Aorta (tissue), 5 donors: ENCODE data around the gene NLGN4X. TPM values are rescaled to one million over a fixed set of nuclear protein-coding genes. Genes with fewer than 3 reads are reported as not detected.

Experiments
- ATAC-seq: fragments of 200-7000 bp; cut with Tn5 transposase; one replicate; pipeline ENCODE4 v1.9.1; 2022; ENCODE audit warnings: moderate library complexity; ENCODE audit not compliant: low FRiP score
- DNase-seq, 2 donors: peaks; one replicate each; pipeline ENCODE4 v3.0.0-alpha.2; 2020
- H3K27ac ChIP-seq, 2 donors: one replicate each; pipeline ENCODE4 v1.5.1; 2013; ENCODE audit warnings: low read length in 2 of 2, mild to moderate bottlenecking in 2 of 2, moderate library complexity in 2 of 2, control low read depth in 1 of 2, inconsistent platforms in 1 of 2, low read depth in 1 of 2
- H3K27me3 ChIP-seq, 2 donors: one replicate each; pipeline ENCODE4 v1.6.1; 2013; ENCODE audit warnings: control low read depth in 1 of 2, low read length in 1 of 2, mild to moderate bottlenecking in 1 of 2, moderate library complexity in 1 of 2; ENCODE audit not compliant: insufficient read depth in 2 of 2, control insufficient read depth in 1 of 2
- H3K36me3 ChIP-seq, 2 donors: one replicate each; pipeline ENCODE4 v1.6.1; 2013; ENCODE audit warnings: control low read depth in 1 of 2, low read length in 1 of 2, mild to moderate bottlenecking in 1 of 2; ENCODE audit not compliant: insufficient read depth in 2 of 2, control insufficient read depth in 1 of 2
- H3K4me1 ChIP-seq, 2 donors: one replicate each; pipeline ENCODE4 v1.6.1; 2013; ENCODE audit warnings: low read length in 2 of 2, control low read depth in 1 of 2, mild to moderate bottlenecking in 1 of 2, moderate library complexity in 1 of 2; ENCODE audit not compliant: insufficient read depth in 2 of 2, control insufficient read depth in 1 of 2
- H3K4me3 ChIP-seq, 2 donors: one replicate each; pipeline ENCODE4 v1.5.1; 2013; ENCODE audit warnings: low read length in 2 of 2, control low read depth in 1 of 2, mild to moderate bottlenecking in 1 of 2
- H3K9me3 ChIP-seq: one replicate; pipeline ENCODE4 v1.6.1; 2013; ENCODE audit warnings: mild to moderate bottlenecking, low read length; ENCODE audit not compliant: control insufficient read depth
- WGBS, 2 donors: extraction: QIAGEN DNeasy Blood & Tissue Kit; methylation state at CpG; one replicate each; pipeline ENCODE4 v1.1.7; 2013; 5-methylcytosine and 5-hydroxymethylcytosine counted together
- intact Hi-C, 2 donors: fragments of 100-400 bp; cut with DNase I; formaldehyde crosslinking; loops; one replicate each; pipeline versions ENCODE4 v1.14.2 to v1.15.0; 2022
- polyA plus RNA-seq, 2 donors: library from polyadenylated mRNA; stranded (reverse); fragments of 200-250 nt; gene quantifications; one replicate each; pipeline ENCODE4 v1.2.3, GENCODE V29; 2013
- total RNA-seq, 2 donors: library from RNA; stranded (reverse); fragmentation: NEBNext Ultra II Directional; extraction: Animal tissue kit (Norgen Biotek cat#: 25700); gene quantifications; one replicate each; pipeline ENCODE4 v1.2.1, GENCODE V29; 2021
- donor health status: healthy with polysubstance abuse.
- donor health status: Bipolar disorder and iron deficiency.
- donor health status: DM: no; HTN: no; CAD: no.
- donor health status: DM: no; HTN: no; CAD: no.
- donor health status: DM: yes; HTN: yes; CAD: no.

NLGN4X gene
- total and polyA plus RNA-seq, 4 donors = 0.13 to 2.1 (median 0.93) TPM

DNA sequence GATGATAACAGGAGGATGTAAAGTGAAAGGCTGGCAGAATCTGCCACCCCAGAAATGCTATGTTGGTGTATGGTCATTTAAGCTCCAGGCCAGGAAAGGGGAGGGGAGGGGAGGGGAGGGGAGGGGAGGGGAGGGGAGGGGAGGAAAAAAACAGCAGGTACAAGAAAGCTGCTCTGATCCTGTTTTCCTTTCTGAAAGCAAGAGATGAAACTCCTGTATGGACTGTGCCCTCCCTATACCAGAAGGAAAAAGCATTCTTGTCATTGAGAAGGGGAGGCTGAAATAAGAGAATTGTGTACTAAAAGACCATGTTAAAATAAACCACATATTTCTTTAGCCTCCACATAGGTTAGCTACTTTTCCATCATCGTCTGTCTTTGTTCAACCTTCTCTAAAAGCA, 179.5 kb downstream of the NLGN4X start:
- Histone ChIP-seq H3K27ac (no peak overlapping the region), H3K4me1 (no peaks in the 10 kb centered on the region), H3K4me3 (no peak overlapping the region), H3K36me3 (no peaks in the 10 kb centered on the region), H3K27me3 (no peaks in the 10 kb centered on the region), H3K9me3 (no peaks in the 10 kb centered on the region)
- intact Hi-C loops = no loop called here
- WGBS, 2 donors = 53 to 70% methylated on average over 1 of the region's 1 CpG
- DNase-seq (no peak), ATAC-seq (no peak)

GRCh38 chrX:6041630-6042029, 187.0 kb downstream of the NLGN4X start:
- Histone ChIP-seq H3K9me3 (peaks cover 2% of the 10 kb centered on the region), H3K36me3 (no peaks in the 10 kb centered on the region), H3K4me1 (no peaks in the 10 kb centered on the region), H3K27ac (no peak overlapping the region), H3K27me3 (no peaks in the 10 kb centered on the region), H3K4me3 (no peak overlapping the region)
- no peak for DNase-seq
- intact Hi-C loops = no loop called here
- ATAC-seq = no peak
- WGBS, 2 donors = 20 to 31% methylated on average over 2 of the region's 2 CpGs

DNA sequence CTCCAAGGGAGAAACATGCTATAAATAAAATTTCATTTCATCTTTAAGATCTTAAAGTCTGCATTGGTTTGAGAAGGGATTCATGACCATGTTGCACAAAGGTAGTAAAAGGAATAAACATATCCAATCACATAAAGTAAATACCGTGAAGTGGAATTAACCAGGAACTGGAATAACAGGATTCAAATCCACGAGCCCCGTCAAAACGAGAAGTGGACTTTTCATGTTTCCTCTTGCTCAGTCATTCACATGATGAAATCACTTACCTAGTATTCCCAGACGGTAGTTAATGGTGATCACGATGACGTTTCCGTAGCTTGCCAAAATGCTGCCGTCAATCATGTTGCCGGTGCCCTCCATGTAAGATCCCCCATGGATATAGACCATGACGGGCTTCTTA, 199.7 kb downstream of the NLGN4X start:
- WGBS, 2 donors = 89% methylated on average over 11 of the region's 11 CpGs

GRCh38 chrX:6026980-6027379, 201.7 kb downstream of the NLGN4X start:
- no peak overlapping the region for H3K4me3 ChIP-seq
- 26 to 58% methylated on average over 6 of the region's 6 CpGs for WGBS, 2 donors
- no peaks in the 10 kb centered on the region for H3K4me1 ChIP-seq
- intact Hi-C loops = no loop called here
- DNase-seq (no peak), ATAC-seq (no peak)
- H3K9me3 ChIP-seq = no peaks in the 10 kb centered on the region
- no peaks in the 10 kb centered on the region for H3K27me3 ChIP-seq
- H3K36me3 ChIP-seq = no peaks in the 10 kb centered on the region
- H3K27ac ChIP-seq = no peak overlapping the region

More for the DNA sequence above, 199.7 kb downstream of the NLGN4X start:
- Histone ChIP-seq H3K4me3 (no peak overlapping the region), H3K4me1 (no peaks in the 10 kb centered on the region), H3K27me3 (no peaks in the 10 kb centered on the region), H3K27ac (no peak overlapping the region), H3K36me3 (no peaks in the 10 kb centered on the region), H3K9me3 (no peaks in the 10 kb centered on the region)
- ATAC-seq = no peak
- intact Hi-C loops = no loop called here
- no peak for DNase-seq

- no peak for DNase-seq
- Histone ChIP-seq H3K27ac (no peak overlapping the region), H3K9me3 (no peaks in the 10 kb centered on the region), H3K36me3 (no peaks in the 10 kb centered on the region), H3K4me1 (no peaks in the 10 kb centered on the region), H3K27me3 (no peaks in the 10 kb centered on the region), H3K4me3 (no peak overlapping the region)
- WGBS, 2 donors = 14 to 32% methylated on average over 7 of the region's 7 CpGs
- intact Hi-C loops = no loop called here
- no peak for ATAC-seq
These were observed 202.2 kb downstream of the NLGN4X start for GRCh38 chrX:6026429-6026828.

DNA sequence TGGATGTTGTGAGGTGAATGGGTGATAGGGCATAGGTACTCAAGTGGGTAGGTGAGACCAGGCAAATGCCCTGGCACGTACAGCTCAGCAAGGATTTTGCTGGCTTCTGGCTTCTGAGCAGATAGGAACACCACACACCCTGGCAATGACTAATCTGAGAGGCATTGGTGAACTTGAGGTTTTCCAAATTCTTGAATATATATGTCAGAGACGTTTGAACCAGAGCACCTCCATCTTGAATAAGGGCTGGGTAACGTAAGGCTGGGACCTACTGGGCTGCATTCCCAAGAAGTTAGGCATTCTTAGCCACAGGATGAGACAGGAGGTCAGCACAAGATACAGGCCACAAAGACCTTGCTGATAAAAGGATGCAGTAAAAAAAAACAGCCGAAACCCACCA, 204.5 kb downstream of the NLGN4X start:
- Histone ChIP-seq H3K4me3 (no peak overlapping the region), H3K36me3 (no peaks in the 10 kb centered on the region), H3K27ac (no peak overlapping the region), H3K4me1 (no peaks in the 10 kb centered on the region), H3K27me3 (no peaks in the 10 kb centered on the region), H3K9me3 (no peaks in the 10 kb centered on the region)
- intact Hi-C loops = no loop called here
- ATAC-seq (no peak), DNase-seq (no peak)
- WGBS, 2 donors = 76 to 77% methylated on average over 4 of the region's 4 CpGs

- Histone ChIP-seq H3K27me3 (no peaks in the 10 kb centered on the region), H3K27ac (no peak overlapping the region), H3K36me3 (no peaks in the 10 kb centered on the region), H3K4me3 (no peak overlapping the region), H3K4me1 (no peaks in the 10 kb centered on the region), H3K9me3 (no peaks in the 10 kb centered on the region)
- intact Hi-C loops = no loop called here
- no peak for DNase-seq
- WGBS, 2 donors = 6 to 9% methylated on average over 4 of the region's 4 CpGs
- ATAC-seq = no peak
These were observed 207.2 kb downstream of the NLGN4X start for GRCh38 chrX:6021316-6022091.

GRCh38 chrX:6019076-6019475, 209.6 kb downstream of the NLGN4X start:
- 76 to 81% methylated on average over 4 of the region's 4 CpGs for WGBS, 2 donors
- no peak for ATAC-seq
- H3K27ac ChIP-seq = no peak overlapping the region

DNA sequence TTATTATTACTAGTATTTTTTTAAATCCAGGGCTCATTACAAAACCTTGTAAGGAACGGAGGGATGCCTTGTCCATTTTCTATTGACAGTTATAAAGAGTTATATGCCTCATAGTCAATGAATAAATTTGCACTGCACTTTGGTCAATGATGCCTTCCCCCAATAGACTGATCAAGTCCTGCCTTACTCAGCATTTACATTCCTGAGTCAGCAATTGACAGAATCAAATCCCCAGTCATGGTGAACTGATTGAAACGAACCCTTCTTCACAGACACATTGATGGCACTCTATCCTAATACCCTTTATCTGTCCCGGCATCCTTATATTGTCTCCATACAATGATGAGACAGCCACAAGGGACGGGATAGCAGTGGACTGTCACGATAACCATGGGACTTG, 213.2 kb downstream of the NLGN4X start:
- DNase-seq (no peak), ATAC-seq (no peak)
- no peak overlapping the region for H3K4me3 ChIP-seq
- H3K4me1 ChIP-seq = no peaks in the 10 kb centered on the region
- intact Hi-C loops = no loop called here
- H3K27me3 ChIP-seq = no peaks in the 10 kb centered on the region
- H3K36me3 ChIP-seq = no peaks in the 10 kb centered on the region
- WGBS, 2 donors = 74 to 86% methylated on average over 5 of the region's 5 CpGs
- H3K9me3 ChIP-seq = peaks cover 1% of the 10 kb centered on the region
- H3K27ac ChIP-seq = no peak overlapping the region

More at GRCh38 chrX:6019076-6019475, 209.6 kb downstream of the NLGN4X start:
- H3K9me3 ChIP-seq = peaks cover 1% of the 10 kb centered on the region
- H3K36me3 ChIP-seq = no peaks in the 10 kb centered on the region
- no peaks in the 10 kb centered on the region for H3K4me1 ChIP-seq
- no peak overlapping the region for H3K4me3 ChIP-seq
- no peaks in the 10 kb centered on the region for H3K27me3 ChIP-seq
- DNase-seq = no peak
- intact Hi-C loops = no loop called here
